Skeletal muscle cell (primary cell): ENCODE data around the gene EXOC3L2.
"Not testable (repeated sequence)": the region's sequence is repeated elsewhere in the genome, so short reads cannot be mapped to it uniquely, and the experiment has no call there.

ENCODE experiments used
- DNase-seq: peaks from one replicate; pipeline ENCODE4 v3.0.0-alpha.2; 2010; ENCODE audit warnings: low read depth
- H3K4me3 ChIP-seq: 2 replicates; pipeline ENCODE4 v1.5.1; 2011; ENCODE audit warnings: low read depth, mild to moderate bottlenecking, control low read depth, low read length, moderate library complexity

EXOC3L2 gene

DNA sequence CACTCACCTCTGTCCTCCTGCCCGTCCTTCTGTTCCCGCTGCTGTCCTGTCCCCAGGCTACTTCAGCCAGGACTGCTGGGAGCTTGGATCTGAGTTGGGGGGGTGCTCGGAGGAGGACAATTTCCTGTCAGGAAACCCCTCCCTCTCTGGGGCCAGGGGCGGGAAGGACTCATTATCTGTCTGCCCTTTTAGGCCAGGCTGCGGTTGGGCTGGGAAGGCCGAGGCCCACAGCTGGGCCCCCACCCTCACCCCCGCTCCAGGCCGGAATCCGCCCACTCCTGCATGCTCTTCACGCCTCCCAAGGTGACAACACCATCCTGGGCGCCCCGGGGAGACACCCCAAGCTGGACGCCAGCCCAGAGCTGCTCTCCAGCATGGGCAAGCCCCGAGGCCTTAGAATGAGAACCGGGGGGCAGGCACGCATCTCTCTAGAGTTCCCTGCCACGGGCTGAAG, at the start of gene EXOC3L2:
EXOC3L2 (minus strand) TSS at position 74 of the 454 bp plus-strand sequence. CDS start 6,362 bp downstream, outside the sequence.
- H3K4me3 ChIP-seq: no peak within 1 kb of the TSS
- DNase-seq: no peak

DNA sequence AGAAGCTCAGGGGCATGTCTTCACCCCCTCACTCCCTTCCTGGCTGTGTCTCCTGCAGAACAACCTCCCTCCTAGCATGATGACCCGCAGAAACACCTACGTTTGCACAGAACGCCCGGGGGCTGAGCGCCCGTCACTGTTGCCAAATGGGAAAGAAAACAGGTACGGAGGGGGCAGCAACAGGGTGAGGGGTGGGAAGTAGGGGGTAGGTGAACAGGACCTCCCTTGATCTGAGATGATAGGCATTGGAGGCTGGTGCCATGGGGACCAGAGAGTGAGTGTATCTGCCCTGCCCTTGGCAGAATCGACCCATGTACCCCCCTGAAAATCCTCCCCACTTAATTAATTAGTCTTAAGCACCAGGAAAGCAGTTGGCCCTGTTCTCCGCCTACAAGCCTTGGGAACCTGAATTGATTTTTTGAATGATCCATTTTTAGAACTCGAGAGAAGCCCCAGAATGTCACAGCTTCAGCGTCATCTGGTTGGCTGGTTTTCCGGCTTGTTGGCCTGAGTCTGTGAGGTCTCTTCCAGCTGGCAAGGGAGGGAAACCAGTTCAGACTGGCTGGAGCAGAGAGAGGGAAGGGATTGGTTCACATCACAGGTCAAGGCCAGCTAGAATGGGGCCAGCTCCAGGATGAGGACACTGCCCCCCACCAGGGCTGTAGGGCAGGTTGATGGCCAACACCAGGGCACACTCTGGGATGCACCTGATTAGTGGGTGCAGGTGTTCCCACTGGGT, 49.3 kb upstream of the EXOC3L2 start:
- no peak for DNase-seq
- no peak overlapping the region for H3K4me3 ChIP-seq

DNA sequence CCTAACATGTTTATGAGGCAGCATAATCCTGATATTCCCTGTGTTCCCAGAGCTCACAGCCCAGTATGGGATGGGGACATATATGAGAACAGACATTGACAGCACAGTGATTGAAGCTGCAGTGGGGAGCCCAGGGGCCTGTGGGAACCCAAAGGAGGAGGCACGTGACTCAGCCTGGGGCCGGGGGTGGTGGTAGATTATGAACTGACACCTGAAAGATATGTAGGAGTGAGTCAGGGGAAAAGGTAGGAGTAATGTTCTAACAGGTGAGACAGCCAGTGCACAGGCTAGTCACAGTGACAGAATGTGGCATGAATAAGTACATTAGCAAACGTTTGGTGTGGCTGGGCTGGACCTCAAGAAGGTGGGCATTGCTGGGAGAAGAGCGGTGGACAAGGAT, 48.5 kb upstream of the EXOC3L2 start:
- DNase-seq: no peak
- no peak overlapping the region for H3K4me3 ChIP-seq

GRCh38 chr19:45291834-45292233, 46.6 kb upstream of the EXOC3L2 start:
- no peak for DNase-seq
- no peak overlapping the region for H3K4me3 ChIP-seq

- no peak overlapping the region for H3K4me3 ChIP-seq
- DNase-seq: no peak
These were observed 45.2 kb upstream of the EXOC3L2 start for GRCh38 chr19:45290381-45290931.

GRCh38 chr19:45283443-45284033, 38.3 kb upstream of the EXOC3L2 start:
- no peak overlapping the region for H3K4me3 ChIP-seq
- no peak for DNase-seq

- H3K4me3 ChIP-seq: no peak overlapping the region
- no peak for DNase-seq
These were observed 35.3 kb upstream of the EXOC3L2 start for GRCh38 chr19:45280471-45280961.

GRCh38 chr19:45279587-45280192, 34.5 kb upstream of the EXOC3L2 start:
- no peak for DNase-seq
- no peak overlapping the region for H3K4me3 ChIP-seq

DNA sequence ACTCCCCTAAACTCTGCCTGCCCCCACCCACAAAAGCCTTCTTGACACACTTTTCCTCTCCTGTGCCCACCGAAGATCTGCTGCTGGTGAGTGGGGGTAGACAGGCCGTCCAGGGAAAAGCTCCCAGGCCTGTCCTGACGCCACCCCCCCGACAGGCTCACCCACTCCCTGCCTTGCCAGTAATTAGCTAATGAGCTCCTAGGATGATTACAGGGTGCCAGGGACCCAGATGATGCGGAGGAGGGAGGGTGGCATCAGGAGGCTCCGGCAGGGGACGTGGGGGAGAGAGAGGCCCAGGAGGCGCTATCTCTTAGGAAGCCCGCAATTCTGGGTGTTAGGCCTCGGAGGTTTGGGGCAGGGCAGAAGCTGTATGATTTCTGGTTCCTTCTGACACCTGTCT, 32.9 kb upstream of the EXOC3L2 start:
- H3K4me3 ChIP-seq: no peak overlapping the region
- DNase-seq: no peak

- DNase-seq: no peak
- no peak overlapping the region for H3K4me3 ChIP-seq
These were observed 31.1 kb upstream of the EXOC3L2 start for GRCh38 chr19:45276284-45276687.

DNA sequence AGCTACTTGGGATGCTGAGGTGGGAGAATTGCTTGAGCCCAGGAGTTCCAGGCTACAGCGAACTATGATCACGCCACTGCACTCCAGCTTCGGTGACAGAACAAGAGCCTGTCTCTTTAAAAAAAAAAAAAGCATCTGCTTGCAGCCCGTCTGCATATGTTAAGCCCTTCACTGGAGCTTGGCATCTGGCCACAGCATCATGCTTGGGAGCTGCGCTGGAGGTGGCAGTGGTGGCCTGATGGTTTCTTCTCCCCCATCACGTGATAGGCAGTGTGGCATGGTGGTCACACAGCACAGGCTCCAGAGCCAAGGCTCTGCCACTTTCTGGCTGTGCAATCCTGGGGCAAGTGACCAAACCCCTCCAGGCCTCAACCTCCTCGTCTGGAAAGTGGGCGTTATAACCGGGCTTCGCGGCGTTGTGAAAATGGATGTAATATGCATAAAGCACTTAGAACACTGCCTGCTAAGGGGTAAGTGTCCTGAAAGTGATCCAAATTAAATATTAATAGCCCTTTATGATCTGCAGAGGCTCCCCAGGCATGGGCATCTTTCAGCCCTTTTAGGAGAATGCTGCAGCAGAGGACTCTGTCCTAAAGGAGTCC, 30.3 kb upstream of the EXOC3L2 start:
- DNase-seq: no peak
- H3K4me3 ChIP-seq: no peak overlapping the region

GRCh38 chr19:45273521-45273855, 28.3 kb upstream of the EXOC3L2 start:
- no peak for DNase-seq
- no peak overlapping the region for H3K4me3 ChIP-seq

GRCh38 chr19:45271735-45272108, 26.5 kb upstream of the EXOC3L2 start:
- H3K4me3 ChIP-seq: no peak overlapping the region
- no peak for DNase-seq

GRCh38 chr19:45271098-45271734, 26.0 kb upstream of the EXOC3L2 start:
- DNase-seq: no peak
- H3K4me3 ChIP-seq: no peak overlapping the region

DNA sequence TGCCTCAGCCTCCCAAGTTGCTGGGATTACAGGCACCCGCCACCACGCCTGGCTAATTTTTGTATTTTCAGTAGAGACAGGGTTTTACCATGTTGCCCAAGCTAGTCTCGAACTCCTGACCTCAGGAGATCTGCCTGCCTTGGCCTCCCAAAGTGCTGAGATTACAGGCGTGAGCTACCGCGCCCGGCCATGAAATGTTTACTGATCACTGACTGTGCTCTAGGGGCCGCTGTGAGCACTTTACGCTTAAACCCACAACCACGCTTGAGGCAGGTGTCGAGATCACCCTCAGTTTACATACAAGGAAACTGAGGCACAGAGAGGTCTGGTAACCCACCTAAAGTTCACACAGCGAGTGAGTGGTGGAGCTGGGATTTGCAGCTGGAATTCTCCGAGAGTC, 24.7 kb upstream of the EXOC3L2 start:
- not testable (repeated sequence) for H3K4me3 ChIP-seq, DNase-seq

DNA sequence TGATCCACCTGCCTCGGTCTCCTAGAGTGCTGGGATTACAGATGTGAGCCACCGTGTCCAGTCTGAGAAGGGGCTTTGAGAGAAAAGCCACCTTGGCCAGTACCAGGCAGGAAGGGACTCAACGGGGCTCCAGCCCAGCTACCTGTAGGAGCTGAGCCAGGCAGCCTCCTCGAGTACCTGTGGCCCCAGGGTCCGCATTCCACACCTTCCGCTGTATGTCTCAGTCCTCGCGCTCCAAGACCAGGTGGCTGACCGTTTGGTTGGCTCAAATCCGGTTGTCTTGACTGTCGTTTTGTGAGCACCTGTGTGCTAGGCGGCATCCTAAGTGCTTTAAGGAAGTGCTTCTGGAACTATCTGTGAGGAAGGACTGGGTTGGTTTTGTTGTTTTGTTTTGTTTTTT, 22.1 kb upstream of the EXOC3L2 start:
- no peak for DNase-seq
- H3K4me3 ChIP-seq: no peak overlapping the region

DNA sequence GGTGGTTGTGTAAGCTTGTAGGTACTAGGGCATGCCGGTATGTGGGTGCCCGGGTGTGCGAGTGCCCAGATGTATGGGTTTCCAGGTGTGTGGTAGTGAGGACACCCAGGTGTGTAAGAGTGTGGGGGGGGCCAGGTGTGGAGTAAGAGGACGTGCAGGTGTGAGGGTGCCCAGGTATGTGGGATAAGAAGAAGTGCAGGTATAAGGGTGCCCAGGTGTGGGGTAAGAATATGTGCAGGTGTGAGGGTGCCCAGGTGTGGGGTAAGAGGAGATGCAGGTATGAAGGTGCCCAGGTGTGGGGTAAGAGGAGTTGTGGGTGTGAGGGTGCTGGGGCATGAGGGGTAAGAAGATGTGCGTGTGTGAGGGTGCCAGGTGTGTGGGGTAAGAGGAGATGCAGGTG, 20.2 kb upstream of the EXOC3L2 start:
- no peak overlapping the region for H3K4me3 ChIP-seq
- DNase-seq: no peak

DNA sequence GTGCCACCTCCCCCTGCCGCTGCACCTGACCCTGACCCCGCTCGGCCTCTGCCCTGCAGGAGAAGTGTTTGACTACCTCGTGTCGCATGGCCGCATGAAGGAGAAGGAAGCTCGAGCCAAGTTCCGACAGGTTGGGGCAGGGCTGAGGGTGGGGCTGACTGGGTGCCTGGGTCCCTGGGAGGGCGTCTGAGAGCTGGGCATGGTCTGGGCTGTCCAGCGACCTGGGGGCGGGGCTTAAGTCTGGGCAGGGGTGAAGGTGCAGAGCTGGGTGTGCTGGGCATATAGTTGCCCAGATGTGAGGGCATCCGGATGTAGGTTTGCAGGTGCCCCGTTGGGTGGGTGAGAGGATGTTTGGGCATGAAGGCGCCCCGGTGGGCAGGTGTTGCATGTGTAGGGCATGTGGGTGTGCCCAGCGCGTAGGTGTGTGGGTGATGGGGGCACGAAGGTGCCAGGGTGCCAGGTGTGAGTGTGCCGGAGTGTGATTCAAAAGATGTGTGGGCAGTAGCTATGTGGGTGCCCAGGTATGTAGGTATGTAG, 19.6 kb upstream of the EXOC3L2 start:
- no peak for DNase-seq
- H3K4me3 ChIP-seq: no peak overlapping the region

- H3K4me3 ChIP-seq: no peak overlapping the region
- no peak for DNase-seq
These were observed 17.8 kb upstream of the EXOC3L2 start for GRCh38 chr19:45263013-45263412.
